ENCODE results near the gene FBXO21. TPM values are rescaled to one million over a fixed set of nuclear protein-coding genes. Genes with fewer than 3 reads are reported as not detected.

FBXO21 gene
- total RNA-seq, 4 donors from 2014 or later = 38.4 to 54.4 (median 48.6) TPM

DNA sequence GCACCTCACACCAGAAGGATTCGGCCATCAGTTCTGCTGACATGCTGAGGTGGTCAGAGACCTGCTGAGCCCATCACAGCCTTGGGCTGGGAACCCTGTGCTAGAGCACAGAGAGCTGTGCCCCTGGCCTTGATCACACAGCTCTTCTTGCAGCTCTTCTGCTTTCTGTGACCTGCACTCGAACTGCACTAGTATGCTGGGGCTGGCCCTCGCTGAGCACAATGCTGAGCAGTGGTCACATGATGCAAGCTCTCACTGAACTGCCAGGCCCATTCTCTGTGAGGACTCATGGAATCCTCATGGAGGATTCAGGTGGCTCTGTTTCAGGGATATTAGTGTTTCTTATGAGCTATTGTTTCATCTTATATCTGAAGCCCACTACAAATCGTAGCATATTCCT lies 22.5 kb downstream of the FBXO21 start:
- H3K27ac ChIP-seq = no peak overlapping the region
- intact Hi-C loops (cut with DNase I) = no loop called here
- H3K9me3 ChIP-seq = no peaks in the 10 kb centered on the region
- H3K4me3 ChIP-seq = no peak overlapping the region
- peaks cover 0 to 6% (median 0%) of the 10 kb centered on the region in 3 donors for H3K4me1 ChIP-seq
- no peaks in the 10 kb centered on the region for H3K27me3 ChIP-seq
- no peak for DNase-seq
- peaks cover 0 to 100% (median 20%) of the 10 kb centered on the region in 3 donors for H3K36me3 ChIP-seq
- 90 to 98% methylated on average over 4 of the region's 4 CpGs for WGBS, 2 donors
- TF ChIP-seq, protein P1, sequence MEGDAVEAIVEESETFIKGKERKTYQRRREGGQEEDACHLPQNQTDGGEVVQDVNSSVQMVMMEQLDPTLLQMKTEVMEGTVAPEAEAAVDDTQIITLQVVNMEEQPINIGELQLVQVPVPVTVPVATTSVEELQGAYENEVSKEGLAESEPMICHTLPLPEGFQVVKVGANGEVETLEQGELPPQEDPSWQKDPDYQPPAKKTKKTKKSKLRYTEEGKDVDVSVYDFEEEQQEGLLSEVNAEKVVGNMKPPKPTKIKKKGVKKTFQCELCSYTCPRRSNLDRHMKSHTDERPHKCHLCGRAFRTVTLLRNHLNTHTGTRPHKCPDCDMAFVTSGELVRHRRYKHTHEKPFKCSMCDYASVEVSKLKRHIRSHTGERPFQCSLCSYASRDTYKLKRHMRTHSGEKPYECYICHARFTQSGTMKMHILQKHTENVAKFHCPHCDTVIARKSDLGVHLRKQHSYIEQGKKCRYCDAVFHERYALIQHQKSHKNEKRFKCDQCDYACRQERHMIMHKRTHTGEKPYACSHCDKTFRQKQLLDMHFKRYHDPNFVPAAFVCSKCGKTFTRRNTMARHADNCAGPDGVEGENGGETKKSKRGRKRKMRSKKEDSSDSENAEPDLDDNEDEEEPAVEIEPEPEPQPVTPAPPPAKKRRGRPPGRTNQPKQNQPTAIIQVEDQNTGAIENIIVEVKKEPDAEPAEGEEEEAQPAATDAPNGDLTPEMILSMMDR (IDR thresholded peaks at IDR 0.05) = no peak
- TF ChIP-seq POLR2A (IDR thresholded peaks at IDR 0.05) = no peak

DNA sequence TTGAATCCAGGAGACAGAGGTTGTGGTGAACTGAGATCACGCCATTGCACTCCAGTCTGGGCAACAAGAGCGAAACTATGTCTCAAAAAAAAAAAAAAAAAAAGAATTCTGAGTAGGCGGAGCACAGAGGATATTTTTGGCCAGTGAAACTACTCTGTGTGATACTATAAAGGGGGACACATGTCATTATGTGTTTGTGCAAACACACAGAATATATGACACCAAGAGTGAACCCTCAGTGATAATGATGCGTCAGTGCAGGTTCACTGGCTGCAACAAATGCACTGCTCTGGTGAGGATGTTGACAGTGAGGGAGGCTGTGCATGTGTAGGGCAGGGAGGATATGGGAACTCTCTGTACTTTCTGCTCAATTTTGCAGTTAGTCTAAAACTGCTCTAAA lies 24.2 kb downstream of the FBXO21 start:
- no peak overlapping the region for H3K27ac ChIP-seq
- no peak overlapping the region for H3K4me3 ChIP-seq
- no peak for DNase-seq
- H3K27me3 ChIP-seq = no peaks in the 10 kb centered on the region
- H3K9me3 ChIP-seq = no peaks in the 10 kb centered on the region
- TF ChIP-seq POLR2A (IDR thresholded peaks at IDR 0.05) = no peak
- TF ChIP-seq, protein P1 (IDR thresholded peaks at IDR 0.05) = no peak
- peaks cover 9 to 100% (median 34%) of the 10 kb centered on the region in 3 donors for H3K36me3 ChIP-seq
- intact Hi-C loops (cut with DNase I) = no loop called here
- peaks cover 0 to 6% (median 0%) of the 10 kb centered on the region in 3 donors for H3K4me1 ChIP-seq
- WGBS, 2 donors = 92 to 93% methylated on average over 4 of the region's 4 CpGs

DNA sequence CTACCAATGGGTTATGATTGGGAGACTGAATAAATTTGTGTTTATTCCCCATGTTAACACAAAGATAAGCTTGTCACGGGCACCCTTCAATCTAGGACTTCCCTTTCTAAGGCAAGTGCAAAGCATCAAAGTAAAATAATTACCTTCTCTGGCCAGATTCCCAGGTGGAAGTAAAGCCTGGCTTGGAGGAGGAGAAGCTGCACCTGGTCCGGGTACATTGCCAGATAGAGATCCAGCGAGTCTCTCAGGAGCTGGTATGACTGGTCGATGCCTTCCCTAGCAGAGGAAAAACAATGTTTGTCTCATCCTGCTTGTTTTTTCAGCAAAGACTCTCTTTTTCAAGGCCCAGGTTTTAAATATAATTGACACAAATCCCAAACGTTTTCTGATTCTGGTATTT lies 24.9 kb downstream of the FBXO21 start:
- Histone ChIP-seq H3K4me3 (no peak overlapping the region), H3K27me3 (no peaks in the 10 kb centered on the region), H3K27ac (no peak overlapping the region), H3K4me1 (peaks cover 0 to 6% (median 0%) of the 10 kb centered on the region in 3 donors), H3K9me3 (no peaks in the 10 kb centered on the region), H3K36me3 (peaks cover 12 to 100% (median 42%) of the 10 kb centered on the region in 3 donors)
- no peak for DNase-seq
- intact Hi-C loops (cut with DNase I) = no loop called here
- WGBS, 2 donors = 46 to 75% methylated on average over 5 of the region's 5 CpGs
- no peak for TF ChIP-seq POLR2A (IDR thresholded peaks at IDR 0.05)
- TF ChIP-seq, protein P1 (IDR thresholded peaks at IDR 0.05) = no peak

DNA sequence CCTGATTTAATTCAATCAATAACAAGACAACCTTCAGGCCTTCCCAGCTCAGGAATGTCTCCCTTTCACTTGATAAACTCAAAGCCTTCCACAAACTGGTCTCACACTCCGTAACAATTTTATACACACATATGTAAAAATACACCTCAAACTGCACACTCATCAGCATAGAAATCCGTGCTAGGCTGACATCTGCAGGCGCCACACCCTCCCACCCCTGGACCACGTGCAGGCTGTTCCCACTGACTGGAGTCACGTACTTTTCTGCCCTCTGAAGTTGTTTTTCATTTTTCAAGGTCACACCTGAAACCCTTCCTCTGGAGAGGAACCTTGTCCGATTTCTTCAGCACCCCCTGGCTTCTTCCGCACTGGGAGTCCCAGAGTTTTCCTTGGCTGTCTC lies 27.6 kb downstream of the FBXO21 start:
- TF ChIP-seq POLR2A (IDR thresholded peaks at IDR 0.05) = no peak
- TF ChIP-seq, protein P1 (IDR thresholded peaks at IDR 0.05) = no peak
- intact Hi-C loops (cut with DNase I) = no loop called here
- Histone ChIP-seq H3K4me3 (no peak overlapping the region), H3K36me3 (peaks cover 16 to 100% (median 42%) of the 10 kb centered on the region in 3 donors), H3K27me3 (no peaks in the 10 kb centered on the region), H3K9me3 (no peaks in the 10 kb centered on the region), H3K4me1 (peaks cover 0 to 6% (median 0%) of the 10 kb centered on the region in 3 donors), H3K27ac (no peak overlapping the region)
- WGBS, 2 donors = 81 to 87% methylated on average over 7 of the region's 7 CpGs
- no peak for DNase-seq

DNA sequence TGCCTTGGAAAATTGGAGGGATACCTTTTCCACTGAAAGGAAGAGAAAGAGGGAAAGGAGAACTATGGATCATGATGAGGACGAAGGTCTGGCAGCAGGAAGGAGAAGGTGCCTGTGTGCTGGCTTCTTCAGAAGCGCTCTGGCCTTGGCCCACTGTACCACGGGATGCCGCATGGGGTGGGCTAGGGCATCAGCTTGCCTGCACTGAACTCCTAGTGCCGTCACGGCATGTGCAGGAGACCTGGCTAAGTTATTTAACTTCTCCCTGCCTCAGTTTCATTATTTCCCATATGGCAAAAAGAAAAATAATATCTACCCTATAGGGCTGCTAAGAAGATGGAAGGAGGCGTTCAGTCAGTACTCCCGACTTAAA lies 28.1 kb downstream of the FBXO21 start:
- intact Hi-C loops (cut with DNase I) = no loop called here
- DNase-seq = no peak
- Histone ChIP-seq H3K27ac (no peak overlapping the region), H3K9me3 (no peaks in the 10 kb centered on the region), H3K27me3 (no peaks in the 10 kb centered on the region), H3K36me3 (peaks cover 16 to 100% (median 42%) of the 10 kb centered on the region in 3 donors), H3K4me1 (peaks cover 0 to 6% (median 0%) of the 10 kb centered on the region in 3 donors), H3K4me3 (no peak overlapping the region)
- TF ChIP-seq POLR2A (IDR thresholded peaks at IDR 0.05) = no peak
- TF ChIP-seq, protein P1 (IDR thresholded peaks at IDR 0.05) = no peak
- WGBS, 2 donors = 96% methylated on average over 8 of the region's 8 CpGs
